Measurements from ENCODE around the gene LYL1.

DNA sequence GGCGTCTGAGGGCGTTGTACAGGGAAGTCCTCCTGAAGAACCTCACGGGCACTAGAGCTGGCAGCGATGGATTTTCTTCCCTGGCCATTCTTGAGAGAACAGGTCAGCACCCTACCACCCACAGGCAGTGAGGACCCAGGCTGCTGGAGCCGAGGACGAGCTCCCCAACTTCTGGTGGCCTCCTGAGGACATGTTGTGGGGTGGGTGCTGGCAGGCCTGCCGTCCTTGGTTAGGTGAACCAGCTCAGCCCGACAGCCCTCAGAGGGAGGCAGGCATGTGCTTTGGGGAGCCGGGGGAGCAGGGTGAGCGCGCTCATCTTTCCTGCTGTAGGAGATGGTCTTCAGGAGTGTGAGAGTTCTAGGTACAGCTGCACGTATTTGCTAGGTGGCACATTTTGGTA lies 15.4 kb downstream of the LYL1 start:
- TF ChIP-seq, protein P1, sequence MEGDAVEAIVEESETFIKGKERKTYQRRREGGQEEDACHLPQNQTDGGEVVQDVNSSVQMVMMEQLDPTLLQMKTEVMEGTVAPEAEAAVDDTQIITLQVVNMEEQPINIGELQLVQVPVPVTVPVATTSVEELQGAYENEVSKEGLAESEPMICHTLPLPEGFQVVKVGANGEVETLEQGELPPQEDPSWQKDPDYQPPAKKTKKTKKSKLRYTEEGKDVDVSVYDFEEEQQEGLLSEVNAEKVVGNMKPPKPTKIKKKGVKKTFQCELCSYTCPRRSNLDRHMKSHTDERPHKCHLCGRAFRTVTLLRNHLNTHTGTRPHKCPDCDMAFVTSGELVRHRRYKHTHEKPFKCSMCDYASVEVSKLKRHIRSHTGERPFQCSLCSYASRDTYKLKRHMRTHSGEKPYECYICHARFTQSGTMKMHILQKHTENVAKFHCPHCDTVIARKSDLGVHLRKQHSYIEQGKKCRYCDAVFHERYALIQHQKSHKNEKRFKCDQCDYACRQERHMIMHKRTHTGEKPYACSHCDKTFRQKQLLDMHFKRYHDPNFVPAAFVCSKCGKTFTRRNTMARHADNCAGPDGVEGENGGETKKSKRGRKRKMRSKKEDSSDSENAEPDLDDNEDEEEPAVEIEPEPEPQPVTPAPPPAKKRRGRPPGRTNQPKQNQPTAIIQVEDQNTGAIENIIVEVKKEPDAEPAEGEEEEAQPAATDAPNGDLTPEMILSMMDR (IDR thresholded peaks at IDR 0.05), result no peak
- no peak for TF ChIP-seq POLR2A (IDR thresholded peaks at IDR 0.05)
- TF ChIP-seq EP300 (IDR thresholded peaks at IDR 0.05), result no peak
